HCT116 (cell line): ENCODE measurements around the gene KDM5A.

Source experiments
- CEBPB ChIP-seq: IDR thresholded peaks from 2 replicates; pipeline ENCODE4 v1.6.1; 2012; ENCODE audit warnings: low read depth
- EZH2 ChIP-seq: fragments of 200-600 bp; sonication (generic); IDR thresholded peaks from 2 replicates; pipeline ENCODE4 v1.6.1; 2017; ENCODE audit warnings: antibody characterized with exemption, mixed run types
- JUND ChIP-seq: IDR thresholded peaks from 2 replicates; pipeline ENCODE4 v1.6.1; 2012
- POLR2A ChIP-seq: IDR thresholded peaks from 2 replicates; pipeline ENCODE4 v1.7.0; 2011; ENCODE audit warnings: borderline replicate concordance; ENCODE audit not compliant: insufficient read depth, insufficient read length; ENCODE audit errors: extremely low read depth
- REST ChIP-seq: IDR thresholded peaks from 2 replicates; pipeline ENCODE4 v1.6.1; 2012; ENCODE audit warnings: low read depth
- SRF ChIP-seq: IDR thresholded peaks from 2 replicates; pipeline ENCODE4 v1.6.1; 2012; ENCODE audit warnings: low read depth
- TCF7L2 ChIP-seq: IDR thresholded peaks from 2 replicates; pipeline ENCODE4 v1.7.0; 2011; ENCODE audit warnings: borderline replicate concordance, inconsistent platforms; ENCODE audit not compliant: insufficient read depth, insufficient read length; ENCODE audit errors: extremely low read depth
- TF ChIP-seq, protein P1 (sequence below), 3 experiments: fragments of 200-600 bp in 1 of 3; sonication (generic) in 1 of 3; IDR thresholded peaks in 2 of 3; conservative IDR thresholded peaks in 1 of 3; 2 replicates each; pipeline ENCODE4 v1.5.1; 2012 to 2017; ENCODE audit warnings: low read depth in 2 of 3, low read length in 2 of 3, antibody characterized with exemption in 1 of 3, borderline replicate concordance in 1 of 3, control low read depth in 1 of 3, mild to moderate bottlenecking in 1 of 3, mixed read lengths in 1 of 3, mixed run types in 1 of 3, moderate library complexity in 1 of 3; ENCODE audit not compliant: insufficient read depth in 1 of 3
- TF ChIP-seq, protein P2 (sequence below): IDR thresholded peaks from 2 replicates; pipeline ENCODE4 v1.6.1; 2012
- TF ChIP-seq, protein P3 (sequence below): IDR thresholded peaks from 2 replicates; pipeline ENCODE4 v1.6.1; 2012

GRCh38 chr12:253116-253831, 135.8 kb downstream of the KDM5A start:
- TF ChIP-seq, protein P1, sequence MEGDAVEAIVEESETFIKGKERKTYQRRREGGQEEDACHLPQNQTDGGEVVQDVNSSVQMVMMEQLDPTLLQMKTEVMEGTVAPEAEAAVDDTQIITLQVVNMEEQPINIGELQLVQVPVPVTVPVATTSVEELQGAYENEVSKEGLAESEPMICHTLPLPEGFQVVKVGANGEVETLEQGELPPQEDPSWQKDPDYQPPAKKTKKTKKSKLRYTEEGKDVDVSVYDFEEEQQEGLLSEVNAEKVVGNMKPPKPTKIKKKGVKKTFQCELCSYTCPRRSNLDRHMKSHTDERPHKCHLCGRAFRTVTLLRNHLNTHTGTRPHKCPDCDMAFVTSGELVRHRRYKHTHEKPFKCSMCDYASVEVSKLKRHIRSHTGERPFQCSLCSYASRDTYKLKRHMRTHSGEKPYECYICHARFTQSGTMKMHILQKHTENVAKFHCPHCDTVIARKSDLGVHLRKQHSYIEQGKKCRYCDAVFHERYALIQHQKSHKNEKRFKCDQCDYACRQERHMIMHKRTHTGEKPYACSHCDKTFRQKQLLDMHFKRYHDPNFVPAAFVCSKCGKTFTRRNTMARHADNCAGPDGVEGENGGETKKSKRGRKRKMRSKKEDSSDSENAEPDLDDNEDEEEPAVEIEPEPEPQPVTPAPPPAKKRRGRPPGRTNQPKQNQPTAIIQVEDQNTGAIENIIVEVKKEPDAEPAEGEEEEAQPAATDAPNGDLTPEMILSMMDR (IDR thresholded peaks at IDR 0.05 in 2 of 3, conservative IDR thresholded peaks at IDR 0.05 in 1 of 3; ENCODE audit: borderline replicate concordance in 1 of 3, insufficient read depth in 1 of 3, low read depth in 2 of 3, low read length in 2 of 3): no peak
- TF ChIP-seq EZH2 (no peak), SRF (no peak), REST (no peak), CEBPB (no peak), POLR2A (no peak), TCF7L2 (no peak), JUND (no peak)
- TF ChIP-seq, protein P2, sequence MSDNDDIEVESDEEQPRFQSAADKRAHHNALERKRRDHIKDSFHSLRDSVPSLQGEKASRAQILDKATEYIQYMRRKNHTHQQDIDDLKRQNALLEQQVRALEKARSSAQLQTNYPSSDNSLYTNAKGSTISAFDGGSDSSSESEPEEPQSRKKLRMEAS: no peak
- TF ChIP-seq, protein P3, sequence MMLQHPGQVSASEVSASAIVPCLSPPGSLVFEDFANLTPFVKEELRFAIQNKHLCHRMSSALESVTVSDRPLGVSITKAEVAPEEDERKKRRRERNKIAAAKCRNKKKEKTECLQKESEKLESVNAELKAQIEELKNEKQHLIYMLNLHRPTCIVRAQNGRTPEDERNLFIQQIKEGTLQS: no peak
